ENCODE results near the gene VIP. TPM values are rescaled to one million over a fixed set of nuclear protein-coding genes. Genes with fewer than 3 reads are reported as not detected.

Gene VIP
- total RNA-seq, 1 experiment from 2014 or later = not detected

DNA sequence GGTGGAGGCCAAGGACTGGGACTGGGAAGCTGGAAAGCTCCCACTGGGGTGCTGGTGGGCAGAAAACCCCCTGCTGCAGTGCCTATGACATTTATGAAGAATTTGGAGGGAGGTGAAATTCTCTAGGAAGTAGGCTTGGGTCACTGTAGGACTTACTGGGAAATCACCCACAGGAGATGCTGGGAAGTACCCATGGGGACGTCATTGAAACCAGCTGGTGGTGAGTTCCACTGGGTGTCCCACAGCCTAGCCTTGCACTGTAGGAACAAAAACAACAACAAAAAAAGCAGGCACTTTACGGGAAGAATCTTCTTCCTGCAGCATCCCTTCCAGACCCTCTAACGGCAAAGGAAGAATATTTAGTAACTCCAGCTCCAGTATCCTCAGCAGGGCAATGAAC, 26.2 kb downstream of the VIP start:
- DNase-seq (ENCODE audit: low read depth, low spot score) (no peak), ATAC-seq (no peak)
- no peaks in the 10 kb centered on the region for H4K20me1 ChIP-seq (ENCODE audit: insufficient read depth)
- no peak overlapping the region for H3K27ac ChIP-seq (ENCODE audit: low read depth, low read length)
- no TSS peak for BruUV-seq (replicated peaks)
- peaks cover 14% of the 10 kb centered on the region; the same call in 1 of the 2 replicates for H3K27me3 ChIP-seq (ENCODE audit: insufficient read depth, low read length)
- no peak for TF ChIP-seq ZNF274 (IDR thresholded peaks at IDR 0.05; ENCODE audit: low read depth, low read length)
- H3K4me1 ChIP-seq (ENCODE audit: control insufficient read depth in 1 of 2, insufficient read depth in 2 of 2, low read length in 2 of 2) = no peaks in the 10 kb centered on the region
- no peak overlapping the region for H3K4me2 ChIP-seq (ENCODE audit: low read length)
- ChIA-PET CTCF (no interaction called here), RAD21 (ENCODE audit: low non-redundant PET in 1 of 2, low total read pairs in 2 of 2, uncharacterized antibody in 2 of 2, unreplicated experiment in 2 of 2) (no interaction called here), POLR2A (no interaction called here)
- intact Hi-C loops (cut with micrococcal nuclease) = no loop called here
- no peaks in the 10 kb centered on the region for H3K9me3 ChIP-seq (ENCODE audit: control insufficient read depth in 1 of 2, insufficient read depth in 1 of 2, low read depth in 1 of 2, low read length in 2 of 2)
- H3K36me3 ChIP-seq (ENCODE audit: control insufficient read depth in 1 of 2, insufficient read depth in 2 of 2, low read length in 2 of 2) = no peaks in the 10 kb centered on the region
- no peak overlapping the region for H3K9ac ChIP-seq (ENCODE audit: low read length)
- no peak overlapping the region for H3K4me3 ChIP-seq (replicated peaks in 1 of 2; ENCODE audit: low read depth in 1 of 2, low read length in 2 of 2)
- H3K79me2 ChIP-seq (ENCODE audit: insufficient read depth, low read length) = no peaks in the 10 kb centered on the region
- H2AFZ ChIP-seq (ENCODE audit: low read depth, low read length, poor library complexity, severe bottlenecking) = no peak overlapping the region
- no peaks in the 10 kb centered on the region for H3K9me2 ChIP-seq (ENCODE audit: insufficient read depth)

DNA sequence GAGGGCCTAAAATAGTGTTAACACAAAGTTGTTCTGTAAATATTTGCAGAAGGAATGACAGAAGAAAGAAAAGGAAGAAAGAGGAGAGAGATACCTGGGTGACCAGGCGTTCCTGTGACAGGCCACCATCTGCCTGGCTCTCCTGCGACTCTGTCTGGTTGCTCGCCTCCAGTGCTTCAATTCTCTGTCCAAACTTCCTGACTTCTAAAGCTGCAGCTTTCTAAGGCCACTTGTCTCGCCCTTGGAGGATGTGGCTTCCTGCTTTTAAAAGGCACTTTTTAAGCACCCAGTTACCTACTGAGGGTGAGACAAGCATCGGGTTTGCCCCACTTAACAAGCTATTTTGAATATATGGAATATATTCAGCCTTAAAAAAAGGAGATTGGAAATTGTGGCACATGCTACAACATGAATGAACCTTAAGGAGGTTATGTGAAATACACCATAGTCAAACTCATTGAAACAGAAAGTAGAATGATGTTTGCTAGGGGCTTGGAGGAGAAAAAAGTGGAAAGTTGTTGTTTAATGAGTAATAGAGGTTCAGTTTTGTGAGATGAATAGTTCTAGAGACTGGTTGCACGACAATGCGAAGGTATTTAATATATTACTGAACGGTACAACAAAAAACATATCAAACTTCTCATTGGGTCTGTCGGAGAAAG, 32.8 kb downstream of the VIP start:
- Histone ChIP-seq H3K9ac (ENCODE audit: low read length) (no peak overlapping the region), H3K9me2 (ENCODE audit: insufficient read depth) (no peaks in the 10 kb centered on the region), H3K27me3 (ENCODE audit: insufficient read depth, low read length) (peaks cover 25% of the 10 kb centered on the region), H2AFZ (ENCODE audit: low read depth, low read length, poor library complexity, severe bottlenecking) (no peak overlapping the region), H3K9me3 (ENCODE audit: control insufficient read depth in 1 of 2, insufficient read depth in 1 of 2, low read depth in 1 of 2, low read length in 2 of 2) (no peaks in the 10 kb centered on the region), H3K4me2 (ENCODE audit: low read length) (no peak overlapping the region), H3K4me3 (replicated peaks in 1 of 2; ENCODE audit: low read depth in 1 of 2, low read length in 2 of 2) (no peak overlapping the region), H3K36me3 (ENCODE audit: control insufficient read depth in 1 of 2, insufficient read depth in 2 of 2, low read length in 2 of 2) (no peaks in the 10 kb centered on the region; a peak in 1 of 4 replicates), H3K79me2 (ENCODE audit: insufficient read depth, low read length) (no peaks in the 10 kb centered on the region), H4K20me1 (ENCODE audit: insufficient read depth) (no peaks in the 10 kb centered on the region), H3K4me1 (ENCODE audit: control insufficient read depth in 1 of 2, insufficient read depth in 2 of 2, low read length in 2 of 2) (no peaks in the 10 kb centered on the region), H3K27ac (ENCODE audit: low read depth, low read length) (no peak overlapping the region)
- DNase-seq (ENCODE audit: low read depth, low spot score) = no peak
- CTCF ChIA-PET = no interaction called here
- POLR2A ChIA-PET = no interaction called here
- intact Hi-C loops (cut with micrococcal nuclease) = no loop called here
- RAD21 ChIA-PET (ENCODE audit: low non-redundant PET in 1 of 2, low total read pairs in 2 of 2, uncharacterized antibody in 2 of 2, unreplicated experiment in 2 of 2) = no interaction called here
- BruUV-seq (replicated peaks) = no TSS peak
- ATAC-seq = no peak
- no peak for TF ChIP-seq POLR2AphosphoS5 (IDR thresholded peaks at IDR 0.05; ENCODE audit: low read depth, low read length)
- no peak for TF ChIP-seq ZNF274 (IDR thresholded peaks at IDR 0.05; ENCODE audit: low read depth, low read length)
- no peak for TF ChIP-seq ELF1 (IDR thresholded peaks at IDR 0.05; ENCODE audit: borderline replicate concordance, low read depth)
- TF ChIP-seq TCF7L2 (IDR thresholded peaks at IDR 0.05; ENCODE audit: borderline replicate concordance, extremely low read depth, insufficient read depth, insufficient read length) = no peak
- no peak for TF ChIP-seq CBX3 (IDR thresholded peaks at IDR 0.05; ENCODE audit: low read depth)
- no peak for TF ChIP-seq SRF (IDR thresholded peaks at IDR 0.05; ENCODE audit: low read depth)
- TF ChIP-seq EZH2phosphoT487 (IDR thresholded peaks at IDR 0.05; ENCODE audit: borderline replicate concordance) = no peak
- TF ChIP-seq, protein P1, sequence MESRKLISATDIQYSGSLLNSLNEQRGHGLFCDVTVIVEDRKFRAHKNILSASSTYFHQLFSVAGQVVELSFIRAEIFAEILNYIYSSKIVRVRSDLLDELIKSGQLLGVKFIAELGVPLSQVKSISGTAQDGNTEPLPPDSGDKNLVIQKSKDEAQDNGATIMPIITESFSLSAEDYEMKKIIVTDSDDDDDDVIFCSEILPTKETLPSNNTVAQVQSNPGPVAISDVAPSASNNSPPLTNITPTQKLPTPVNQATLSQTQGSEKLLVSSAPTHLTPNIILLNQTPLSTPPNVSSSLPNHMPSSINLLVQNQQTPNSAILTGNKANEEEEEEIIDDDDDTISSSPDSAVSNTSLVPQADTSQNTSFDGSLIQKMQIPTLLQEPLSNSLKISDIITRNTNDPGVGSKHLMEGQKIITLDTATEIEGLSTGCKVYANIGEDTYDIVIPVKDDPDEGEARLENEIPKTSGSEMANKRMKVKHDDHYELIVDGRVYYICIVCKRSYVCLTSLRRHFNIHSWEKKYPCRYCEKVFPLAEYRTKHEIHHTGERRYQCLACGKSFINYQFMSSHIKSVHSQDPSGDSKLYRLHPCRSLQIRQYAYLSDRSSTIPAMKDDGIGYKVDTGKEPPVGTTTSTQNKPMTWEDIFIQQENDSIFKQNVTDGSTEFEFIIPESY (IDR thresholded peaks at IDR 0.05; ENCODE audit: extremely low read depth, insufficient replicate concordance, low read length) = no peak
- no peak for TF ChIP-seq SP1 (IDR thresholded peaks at IDR 0.05; ENCODE audit: low read depth)
- no peak for TF ChIP-seq POLR2A (IDR thresholded peaks at IDR 0.05; ENCODE audit: borderline replicate concordance, extremely low read depth, insufficient read depth, insufficient read length)
- TF ChIP-seq, protein P2, sequence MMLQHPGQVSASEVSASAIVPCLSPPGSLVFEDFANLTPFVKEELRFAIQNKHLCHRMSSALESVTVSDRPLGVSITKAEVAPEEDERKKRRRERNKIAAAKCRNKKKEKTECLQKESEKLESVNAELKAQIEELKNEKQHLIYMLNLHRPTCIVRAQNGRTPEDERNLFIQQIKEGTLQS (IDR thresholded peaks at IDR 0.05) = no peak
- TF ChIP-seq EZH2 (IDR thresholded peaks at IDR 0.05) = no peak
- TF ChIP-seq, protein P3, sequence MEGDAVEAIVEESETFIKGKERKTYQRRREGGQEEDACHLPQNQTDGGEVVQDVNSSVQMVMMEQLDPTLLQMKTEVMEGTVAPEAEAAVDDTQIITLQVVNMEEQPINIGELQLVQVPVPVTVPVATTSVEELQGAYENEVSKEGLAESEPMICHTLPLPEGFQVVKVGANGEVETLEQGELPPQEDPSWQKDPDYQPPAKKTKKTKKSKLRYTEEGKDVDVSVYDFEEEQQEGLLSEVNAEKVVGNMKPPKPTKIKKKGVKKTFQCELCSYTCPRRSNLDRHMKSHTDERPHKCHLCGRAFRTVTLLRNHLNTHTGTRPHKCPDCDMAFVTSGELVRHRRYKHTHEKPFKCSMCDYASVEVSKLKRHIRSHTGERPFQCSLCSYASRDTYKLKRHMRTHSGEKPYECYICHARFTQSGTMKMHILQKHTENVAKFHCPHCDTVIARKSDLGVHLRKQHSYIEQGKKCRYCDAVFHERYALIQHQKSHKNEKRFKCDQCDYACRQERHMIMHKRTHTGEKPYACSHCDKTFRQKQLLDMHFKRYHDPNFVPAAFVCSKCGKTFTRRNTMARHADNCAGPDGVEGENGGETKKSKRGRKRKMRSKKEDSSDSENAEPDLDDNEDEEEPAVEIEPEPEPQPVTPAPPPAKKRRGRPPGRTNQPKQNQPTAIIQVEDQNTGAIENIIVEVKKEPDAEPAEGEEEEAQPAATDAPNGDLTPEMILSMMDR (IDR thresholded peaks at IDR 0.05 in 2 of 3, conservative IDR thresholded peaks at IDR 0.05 in 1 of 3; ENCODE audit: borderline replicate concordance in 1 of 3, insufficient read depth in 1 of 3, low read depth in 2 of 3, low read length in 2 of 3) = no peak
- no peak for TF ChIP-seq JUND (IDR thresholded peaks at IDR 0.05)
- no peak for TF ChIP-seq RAD21 (IDR thresholded peaks at IDR 0.05; ENCODE audit: low read depth)
- TF ChIP-seq, protein P4, sequence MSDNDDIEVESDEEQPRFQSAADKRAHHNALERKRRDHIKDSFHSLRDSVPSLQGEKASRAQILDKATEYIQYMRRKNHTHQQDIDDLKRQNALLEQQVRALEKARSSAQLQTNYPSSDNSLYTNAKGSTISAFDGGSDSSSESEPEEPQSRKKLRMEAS (IDR thresholded peaks at IDR 0.05) = no peak
- no peak for TF ChIP-seq FOSL1 (IDR thresholded peaks at IDR 0.05; ENCODE audit: low read depth)
- TF ChIP-seq SIN3A (IDR thresholded peaks at IDR 0.05; ENCODE audit: low read depth) = no peak
